CD4-positive, alpha-beta T cell (primary cell): ENCODE results near the gene ATP2B3. TPM values are rescaled to one million over a fixed set of nuclear protein-coding genes. Genes with fewer than 3 reads are reported as not detected.

Experiments
- ATAC-seq: fragments of 200-7000 bp; cut with Tn5 transposase; one replicate; pipeline ENCODE4 v1.10.0; 2022; ENCODE audit warnings: mild to moderate bottlenecking; ENCODE audit not compliant: poor library complexity
- CTCF ChIA-PET: fragments of 350-600 bp; sonication (Branson Sonifier 250); formaldehyde crosslinking; loops from one replicate; lab custom pipeline; 2021; ENCODE audit warnings: antibody characterized with exemption, inconsistent platforms; lab: Charles Lee
- POLR2A ChIA-PET: fragments of 350-600 bp; sonication (Branson Sonifier 250); formaldehyde crosslinking; loops from one replicate; lab custom pipeline; 2021; ENCODE audit warnings: antibody characterized with exemption, inconsistent platforms; lab: Charles Lee
- DNase-seq, 14 experiments: peaks; one replicate each; pipeline ENCODE4 v3.0.0-alpha.2; 2013 to 2020; ENCODE audit warnings: mixed read lengths in 2 of 14
- H3K27ac ChIP-seq, 2 donors: one replicate each; pipeline versions ENCODE4 v1.5.1 to v1.7.0; 2013; ENCODE audit warnings: low read length in 2 of 2, low read depth in 1 of 2, mild to moderate bottlenecking in 1 of 2
- H3K27me3 ChIP-seq, 2 experiments: 1 replicate in 1 of 2; 2 replicates in 1 of 2; pipeline versions ENCODE4 v1.6.1 to v1.7.0; 2013; ENCODE audit warnings: low read length in 2 of 2, control low read depth in 1 of 2, mild to moderate bottlenecking in 1 of 2, moderate library complexity in 1 of 2; ENCODE audit not compliant: insufficient read depth in 2 of 2, control insufficient read depth in 1 of 2
- H3K36me3 ChIP-seq: one replicate; pipeline ENCODE4 v1.6.1; 2013; ENCODE audit warnings: low read length, control low read depth; ENCODE audit not compliant: insufficient read depth
- H3K4me1 ChIP-seq: one replicate; pipeline ENCODE4 v1.6.1; 2013; ENCODE audit warnings: low read length, control low read depth; ENCODE audit not compliant: insufficient read depth
- H3K4me3 ChIP-seq: one replicate; pipeline ENCODE4 v1.5.1; 2013; ENCODE audit warnings: mild to moderate bottlenecking, low read length, moderate library complexity
- H3K9me3 ChIP-seq, 2 experiments: 1 replicate in 1 of 2; 2 replicates in 1 of 2; pipeline versions ENCODE4 v1.6.1 to v1.7.0; 2013; ENCODE audit warnings: low read length in 2 of 2, mild to moderate bottlenecking in 2 of 2, control low read depth in 1 of 2, moderate library complexity in 1 of 2; ENCODE audit not compliant: control insufficient read depth in 1 of 2, insufficient read depth in 1 of 2
- H3K27ac Mint-ChIP-seq: one replicate; pipeline ENCODE4 v1.8.0; 2020; ENCODE audit warnings: mixed read lengths
- H3K27me3 Mint-ChIP-seq: one replicate; pipeline ENCODE4 v1.8.0; 2021; ENCODE audit warnings: mixed read lengths
- H3K36me3 Mint-ChIP-seq: one replicate; pipeline ENCODE4 v1.8.0; 2021; ENCODE audit warnings: low read depth, mixed read lengths
- H3K4me1 Mint-ChIP-seq: one replicate; pipeline ENCODE4 v1.8.0; 2021; ENCODE audit warnings: low read depth, mixed read lengths
- H3K4me3 Mint-ChIP-seq: one replicate; pipeline ENCODE4 v1.8.0; 2020; ENCODE audit warnings: mild to moderate bottlenecking, mixed read lengths
- H3K9me3 Mint-ChIP-seq: one replicate; pipeline ENCODE4 v1.8.0; 2020; ENCODE audit warnings: mixed read lengths
- CTCF ChIP-seq: fragments of 200-600 bp; IDR thresholded peaks from one replicate; pipeline ENCODE4 v1.8.0; 2022; ENCODE audit warnings: antibody characterized with exemption, mild to moderate bottlenecking
- intact Hi-C, 2 experiments: fragments of 100-400 bp; cut with DNase I in 1 of 2; cut with micrococcal nuclease in 1 of 2; formaldehyde crosslinking; loops; one replicate each; pipeline versions ENCODE4 v1.15.1 to v1.9.0; 2023 to 2025; cut with DNase I, micrococcal nuclease
- total RNA-seq, 174 experiments: library from RNA in 2 of 174; stranded (reverse) in 2 of 174; gene quantifications; one replicate each; pipeline ENCODE4 v1.2.3 and lab custom pipeline; 2021 to 2026

The ATP2B3 gene
- total RNA-seq, 2 experiments from 2014 or later = not detected

GRCh38 chrX:153608376-153608775 is 90.9 kb downstream of the ATP2B3 start:
- no peaks in the 10 kb centered on the region for H3K9me3 Mint-ChIP-seq
- Histone ChIP-seq H3K4me1 (peaks cover 18% of the 10 kb centered on the region), H3K36me3 (no peaks in the 10 kb centered on the region), H3K9me3 (no peaks in the 10 kb centered on the region), H3K4me3 (no peak overlapping the region), H3K27me3 (no peaks in the 10 kb centered on the region), H3K27ac (no peak overlapping the region)
- H3K27ac Mint-ChIP-seq = no peak overlapping the region
- CTCF ChIA-PET = no interaction called here
- no peaks in the 10 kb centered on the region for H3K36me3 Mint-ChIP-seq
- POLR2A ChIA-PET = no interaction called here
- ATAC-seq = no peak
- peaks cover 7% of the 10 kb centered on the region for H3K4me1 Mint-ChIP-seq
- H3K4me3 Mint-ChIP-seq = peak overlapping the region; percentile 83
- no peak for DNase-seq
- TF ChIP-seq CTCF = no peak
- no peaks in the 10 kb centered on the region for H3K27me3 Mint-ChIP-seq
- intact Hi-C loops = loop anchor here in 1 of 2 experiments (5.0 kb wide), 1 partner anchor 56 kb away; no protein-coding TSS in a partner anchor

- DNase-seq = no peak
- ChIA-PET POLR2A (interaction anchor here (1.6 kb wide), 1 partner anchor 38 kb away, joined by 6 read pairs; the partner anchor contains the start of gene DUSP9), CTCF (interaction anchor here (1.1 to 2.2 kb wide), 3 partner anchors 9 to 667 kb away, joined by 4 to 11 read pairs (median 4); partner anchors contain the start of gene CCNQ)
- ATAC-seq = no peak
- no peak for TF ChIP-seq CTCF
- H3K4me1 ChIP-seq = peaks cover 14% of the 10 kb centered on the region
- no peak overlapping the region for H3K4me3 ChIP-seq
- Mint-ChIP-seq H3K4me1 (peaks cover 3% of the 10 kb centered on the region), H3K9me3 (no peaks in the 10 kb centered on the region), H3K4me3 (peak overlapping the region; percentile 83), H3K36me3 (no peaks in the 10 kb centered on the region), H3K27ac (no peak overlapping the region), H3K27me3 (no peaks in the 10 kb centered on the region)
- intact Hi-C loops = loop anchor here in 1 of 2 experiments (5.0 kb wide), 1 partner anchor 57 kb away; no protein-coding TSS in a partner anchor
- H3K27me3 ChIP-seq = no peaks in the 10 kb centered on the region
- no peaks in the 10 kb centered on the region for H3K36me3 ChIP-seq
- no peak overlapping the region for H3K27ac ChIP-seq
- no peaks in the 10 kb centered on the region for H3K9me3 ChIP-seq
These were observed 91.4 kb downstream of the ATP2B3 start for GRCh38 chrX:153608806-153609205.

GRCh38 chrX:153609917-153610835 is 92.7 kb downstream of the ATP2B3 start:
- intact Hi-C loops = loop anchor here (2.0 to 5.0 kb wide), 5 partner anchors 37 to 58 kb away; partner anchors contain the start of gene DUSP9 (in 1 of the 2)
- Mint-ChIP-seq H3K9me3 (no peaks in the 10 kb centered on the region), H3K27me3 (no peaks in the 10 kb centered on the region), H3K36me3 (no peaks in the 10 kb centered on the region), H3K27ac (peak overlapping the region; percentile 71), H3K4me3 (peak overlapping the region; percentile 91), H3K4me1 (peaks cover 9% of the 10 kb centered on the region)
- CTCF ChIA-PET = interaction anchor here (1.1 to 2.2 kb wide), 5 partner anchors 10 to 668 kb away, joined by 3 to 11 read pairs (median 4); partner anchors contain the start of gene CCNQ
- Histone ChIP-seq H3K27ac (peak overlapping the region in 1 of 2 donors; percentile 22), H3K9me3 (peaks cover 0 to 4% of the 10 kb centered on the region in 2 experiments), H3K4me1 (peaks cover 18% of the 10 kb centered on the region), H3K36me3 (no peaks in the 10 kb centered on the region), H3K27me3 (no peaks in the 10 kb centered on the region), H3K4me3 (peak overlapping the region; percentile 61)
- POLR2A ChIA-PET = interaction anchor here (0.7 to 1.6 kb wide), 5 partner anchors 11 to 668 kb away, joined by 3 to 6 read pairs (median 3); partner anchors contain the start of genes CCNQ and DUSP9
- TF ChIP-seq CTCF = peak; percentile 64
- ATAC-seq (peak; percentile 85), DNase-seq (peak; percentile 69 to 88 (median 72))
